ENCODE data around the gene HUWE1.
"Not testable (repeated sequence)": the region's sequence is repeated elsewhere in the genome, so short reads cannot be mapped to it uniquely, and the experiment has no call there.

Gene HUWE1

GRCh38 chrX:53550756-53551463 lies 135.6 kb downstream of the HUWE1 start:
- H3K27ac Mint-ChIP-seq = no peak overlapping the region
- H3K9me3 Mint-ChIP-seq = no peaks in the 10 kb centered on the region
- DNase-seq = no peak
- no peaks in the 10 kb centered on the region for H3K4me1 Mint-ChIP-seq (ENCODE audit: low read depth)
- H3K36me3 Mint-ChIP-seq (ENCODE audit: low read depth) = peaks cover 91% of the 10 kb centered on the region
- H3K27me3 Mint-ChIP-seq = peaks cover 23% of the 10 kb centered on the region
- no peak overlapping the region for H3K4me3 Mint-ChIP-seq

DNA sequence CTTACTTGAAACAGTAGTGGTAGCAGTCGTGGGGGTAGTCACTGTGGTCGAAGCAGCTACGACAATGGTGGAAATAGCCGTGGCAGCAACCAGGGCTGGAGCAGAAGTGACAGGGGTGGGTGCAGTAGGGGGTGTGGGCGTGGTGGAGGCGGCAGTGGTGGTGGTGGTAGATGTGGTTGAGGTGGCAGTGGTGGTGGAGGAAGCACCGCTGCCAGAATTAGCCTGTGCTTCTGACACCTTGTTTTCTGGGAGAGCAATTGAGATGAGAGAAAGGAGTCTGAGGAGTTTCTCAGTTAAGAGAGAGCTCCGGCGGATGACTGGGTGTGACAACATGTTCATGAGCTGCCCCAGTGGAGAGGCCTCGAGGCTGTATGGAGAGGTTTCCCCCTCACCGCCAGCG lies 138.9 kb downstream of the HUWE1 start:
- Mint-ChIP-seq H3K9me3 (no peaks in the 10 kb centered on the region), H3K4me1 (ENCODE audit: low read depth) (no peaks in the 10 kb centered on the region), H3K4me3 (no peak overlapping the region), H3K27ac (peak overlapping the region; percentile 67), H3K36me3 (ENCODE audit: low read depth) (peaks cover 99% of the 10 kb centered on the region), H3K27me3 (peaks cover 33% of the 10 kb centered on the region)
- DNase-seq = no peak

- Mint-ChIP-seq H3K9me3 (no peaks in the 10 kb centered on the region), H3K27ac (peak overlapping the region; percentile 19), H3K27me3 (peaks cover 27% of the 10 kb centered on the region), H3K4me3 (no peak overlapping the region), H3K4me1 (ENCODE audit: low read depth) (no peaks in the 10 kb centered on the region), H3K36me3 (ENCODE audit: low read depth) (peaks cover 99% of the 10 kb centered on the region)
- no peak for DNase-seq
Measured at GRCh38 chrX:53544936-53545335, 141.6 kb downstream of the HUWE1 start.

- H3K36me3 Mint-ChIP-seq (ENCODE audit: low read depth) = peaks cover 100% of the 10 kb centered on the region
- no peaks in the 10 kb centered on the region for H3K4me1 Mint-ChIP-seq (ENCODE audit: low read depth)
- H3K27ac Mint-ChIP-seq = peak overlapping the region; percentile 58
- H3K9me3 Mint-ChIP-seq = no peaks in the 10 kb centered on the region
- DNase-seq = no peak
- H3K27me3 Mint-ChIP-seq = peaks cover 31% of the 10 kb centered on the region
- H3K4me3 Mint-ChIP-seq = no peak overlapping the region
Measured at GRCh38 chrX:53538781-53539180, 147.7 kb downstream of the HUWE1 start.

DNA sequence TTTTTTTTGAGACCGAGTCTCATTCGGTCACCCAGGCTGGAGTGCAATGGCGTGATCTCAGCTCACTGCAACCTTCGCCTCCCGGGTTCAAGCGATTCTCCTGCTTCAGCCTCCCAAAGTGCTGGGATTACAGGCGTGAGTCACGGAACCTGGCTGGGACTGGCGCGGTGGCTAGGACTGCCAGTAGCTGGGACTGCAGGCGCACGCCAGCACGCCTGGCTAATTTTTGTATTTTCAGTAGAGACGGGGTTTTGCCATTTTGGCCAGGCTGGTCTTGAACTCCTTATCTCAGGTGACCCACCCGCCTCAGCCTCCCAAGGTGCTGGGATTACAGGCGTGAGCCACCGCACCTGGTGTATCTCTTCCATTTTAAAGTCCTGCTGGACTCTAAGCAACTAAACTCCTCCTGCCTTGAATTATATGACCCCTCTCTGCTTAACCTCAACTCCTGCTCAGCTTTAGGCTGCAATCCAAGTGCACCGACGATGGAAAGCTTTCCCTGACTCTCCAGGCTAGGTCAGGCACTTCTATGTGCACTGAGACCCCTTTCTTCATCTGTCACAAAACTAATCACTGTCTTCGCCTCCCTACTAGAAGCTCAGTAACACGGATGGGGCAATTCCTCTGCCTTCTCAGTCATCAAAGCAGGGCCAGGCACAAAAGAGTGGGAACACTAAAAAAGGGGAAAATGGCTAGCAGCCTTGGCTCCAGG lies 155.1 kb downstream of the HUWE1 start:
- DNase-seq; H3K4me3 Mint-ChIP-seq; H3K4me1 Mint-ChIP-seq (ENCODE audit: low read depth); H3K9me3 Mint-ChIP-seq: not testable (repeated sequence)
- H3K27me3 Mint-ChIP-seq = peaks cover 29% of the 10 kb centered on the region
- peak overlapping the region; percentile 69 for H3K27ac Mint-ChIP-seq
- peaks cover 43% of the 10 kb centered on the region for H3K36me3 Mint-ChIP-seq (ENCODE audit: low read depth)

GRCh38 chrX:53526999-53527398 lies 159.5 kb downstream of the HUWE1 start:
- no peaks in the 10 kb centered on the region for H3K4me1 Mint-ChIP-seq (ENCODE audit: low read depth)
- no peak for DNase-seq
- H3K27me3 Mint-ChIP-seq = peaks cover 25% of the 10 kb centered on the region
- H3K36me3 Mint-ChIP-seq (ENCODE audit: low read depth) = peaks cover 2% of the 10 kb centered on the region
- H3K27ac Mint-ChIP-seq = peak overlapping the region; percentile 50
- no peak overlapping the region for H3K4me3 Mint-ChIP-seq
- peaks cover 8% of the 10 kb centered on the region for H3K9me3 Mint-ChIP-seq

DNA sequence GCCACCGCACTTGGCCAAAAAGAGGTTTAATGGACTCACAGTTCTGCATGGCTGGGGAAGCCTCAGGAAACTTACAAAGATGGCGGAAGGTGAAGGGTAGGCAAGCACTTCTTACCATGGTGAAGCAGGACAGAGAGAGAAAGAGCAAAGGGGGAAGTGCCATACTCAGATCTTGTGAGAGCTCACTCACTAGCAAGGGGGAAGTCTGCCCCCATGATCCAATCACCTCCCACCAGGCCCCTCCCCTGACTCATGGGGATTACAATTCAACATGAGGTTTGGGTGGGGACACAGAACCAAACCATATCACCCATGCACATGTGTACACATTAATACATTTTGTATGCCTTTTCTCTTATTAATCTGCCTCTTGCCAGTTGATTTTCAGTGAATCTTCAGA lies 175.2 kb downstream of the HUWE1 start:
- DNase-seq = no peak
- H3K36me3 Mint-ChIP-seq (ENCODE audit: low read depth) = no peaks in the 10 kb centered on the region
- no peaks in the 10 kb centered on the region for H3K9me3 Mint-ChIP-seq
- no peaks in the 10 kb centered on the region for H3K4me1 Mint-ChIP-seq (ENCODE audit: low read depth)
- H3K4me3 Mint-ChIP-seq = no peak overlapping the region
- peaks cover 33% of the 10 kb centered on the region for H3K27me3 Mint-ChIP-seq
- no peak overlapping the region for H3K27ac Mint-ChIP-seq

DNA sequence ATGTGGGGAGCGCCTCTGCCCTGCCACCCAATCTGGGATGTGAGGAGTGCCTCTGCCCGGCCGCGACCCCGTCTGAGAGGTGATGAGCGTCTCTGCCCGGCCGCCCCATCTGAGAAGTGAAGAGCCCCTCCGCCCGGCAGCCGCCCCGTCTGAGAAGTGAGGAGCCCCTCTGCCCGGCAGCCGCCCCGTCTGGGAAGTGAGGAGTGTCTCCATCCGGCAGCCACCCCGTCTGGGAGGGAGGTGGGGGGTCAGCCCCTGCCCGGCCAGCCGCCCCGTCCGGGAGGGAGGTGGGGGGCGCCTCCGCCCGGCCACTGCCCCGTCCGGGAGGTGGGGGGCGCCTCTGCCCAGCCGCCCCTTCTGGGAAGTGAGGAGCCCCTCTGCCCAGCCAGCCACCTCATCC lies 182.5 kb downstream of the HUWE1 start:
- H3K36me3 Mint-ChIP-seq (ENCODE audit: low read depth); H3K4me3 Mint-ChIP-seq; H3K9me3 Mint-ChIP-seq; H3K27ac Mint-ChIP-seq; DNase-seq; H3K4me1 Mint-ChIP-seq (ENCODE audit: low read depth): not testable (repeated sequence)
- peaks cover 11% of the 10 kb centered on the region for H3K27me3 Mint-ChIP-seq

GRCh38 chrX:53494436-53494835 lies 192.1 kb downstream of the HUWE1 start:
- Mint-ChIP-seq H3K4me1 (ENCODE audit: low read depth) (no peaks in the 10 kb centered on the region), H3K4me3 (no peak overlapping the region), H3K27me3 (peaks cover 44% of the 10 kb centered on the region), H3K36me3 (ENCODE audit: low read depth) (no peaks in the 10 kb centered on the region), H3K27ac (no peak overlapping the region), H3K9me3 (no peaks in the 10 kb centered on the region)
- no peak for DNase-seq

- DNase-seq = no peak
- Mint-ChIP-seq H3K9me3 (no peaks in the 10 kb centered on the region), H3K27me3 (peaks cover 31% of the 10 kb centered on the region), H3K36me3 (ENCODE audit: low read depth) (no peaks in the 10 kb centered on the region), H3K4me3 (no peak overlapping the region), H3K27ac (no peak overlapping the region), H3K4me1 (ENCODE audit: low read depth) (peaks cover 2% of the 10 kb centered on the region)
Measured at GRCh38 chrX:53486285-53486684, 200.2 kb downstream of the HUWE1 start.

GRCh38 chrX:53483838-53484405 lies 202.6 kb downstream of the HUWE1 start:
- H3K4me3 Mint-ChIP-seq = no peak overlapping the region
- no peak for DNase-seq
- H3K36me3 Mint-ChIP-seq (ENCODE audit: low read depth) = no peaks in the 10 kb centered on the region
- H3K27me3 Mint-ChIP-seq = peaks cover 33% of the 10 kb centered on the region
- H3K9me3 Mint-ChIP-seq = no peaks in the 10 kb centered on the region
- H3K4me1 Mint-ChIP-seq (ENCODE audit: low read depth) = peaks cover 2% of the 10 kb centered on the region
- no peak overlapping the region for H3K27ac Mint-ChIP-seq

GRCh38 chrX:53483416-53483815 lies 203.1 kb downstream of the HUWE1 start:
- Mint-ChIP-seq H3K36me3 (ENCODE audit: low read depth) (no peaks in the 10 kb centered on the region), H3K4me1 (ENCODE audit: low read depth) (peaks cover 2% of the 10 kb centered on the region), H3K27ac (no peak overlapping the region), H3K27me3 (peaks cover 30% of the 10 kb centered on the region), H3K9me3 (no peaks in the 10 kb centered on the region), H3K4me3 (no peak overlapping the region)
- DNase-seq = no peak

Measured in activated T-cell treated with anti-CD3 and anti-CD28 coated beads, Interleukin-2, amount 50 U/mL, for 24 hours (primary cell).